ENCODE results near the gene MESD.

GRCh38 chr15:81026836-81027599, 37.4 kb upstream of the MESD start:
- TF ChIP-seq CTCF (IDR thresholded peaks at IDR 0.05): no peak
- TF ChIP-seq POLR2AphosphoS5 (IDR thresholded peaks at IDR 0.05; ENCODE audit: low read depth, low read length): no peak
